Coronary artery (tissue), 2 donors: ENCODE measurements around the gene PARD6A.

Source experiments
- DNase-seq: peaks from one replicate; pipeline ENCODE4 v3.0.0-alpha.2; 2017; ENCODE audit warnings: low spot score
- H3K27ac ChIP-seq, 2 donors: fragments of 200-600 bp; sonication (generic); one replicate each; pipeline ENCODE4 v1.5.1; 2016 to 2019
- H3K4me3 ChIP-seq: fragments of 200-600 bp; sonication (generic); 2 replicates; pipeline ENCODE4 v1.5.1; 2016; ENCODE audit warnings: mild to moderate bottlenecking, moderate library complexity
- CTCF ChIP-seq: fragments of 200-600 bp; sonication (generic); IDR thresholded peaks from one replicate; pipeline ENCODE4 v1.5.1; 2019; ENCODE audit warnings: antibody characterized with exemption

The PARD6A gene

GRCh38 chr16:67648764-67649407, 11.9 kb upstream of the PARD6A start:
- TF ChIP-seq CTCF, result no peak
- no peak for DNase-seq
- Histone ChIP-seq H3K27ac (no peak overlapping the region), H3K4me3 (no peak overlapping the region)

GRCh38 chr16:67649494-67649931, 11.2 kb upstream of the PARD6A start:
- TF ChIP-seq CTCF, result no peak

GRCh38 chr16:67650023-67650422, 10.7 kb upstream of the PARD6A start:
- no peak for TF ChIP-seq CTCF
- Histone ChIP-seq H3K27ac (no peak overlapping the region), H3K4me3 (no peak overlapping the region)
- no peak for DNase-seq

More at GRCh38 chr16:67649494-67649931, 11.2 kb upstream of the PARD6A start:
- peak overlapping the region; percentile 52 for H3K4me3 ChIP-seq
- H3K27ac ChIP-seq, result no peak overlapping the region
- DNase-seq, result no peak

- Histone ChIP-seq H3K4me3 (no peak overlapping the region), H3K27ac (no peak overlapping the region)
- no peak for DNase-seq
- no peak for TF ChIP-seq CTCF
These were observed 9.7 kb upstream of the PARD6A start for GRCh38 chr16:67651039-67651438.

- Histone ChIP-seq H3K27ac (no peak overlapping the region), H3K4me3 (no peak overlapping the region)
- no peak for TF ChIP-seq CTCF
- DNase-seq, result no peak
These were observed 8.9 kb upstream of the PARD6A start for GRCh38 chr16:67651847-67652246.

GRCh38 chr16:67652578-67653127, 8.1 kb upstream of the PARD6A start:
- H3K27ac ChIP-seq, result no peak overlapping the region
- TF ChIP-seq CTCF, result no peak
- DNase-seq, result no peak
- peak overlapping the region; percentile 64 for H3K4me3 ChIP-seq

- no peak for DNase-seq
- H3K27ac ChIP-seq, result no peak overlapping the region
- no peak for TF ChIP-seq CTCF
- H3K4me3 ChIP-seq, result peak overlapping the region; percentile 64
These were observed 7.5 kb upstream of the PARD6A start for GRCh38 chr16:67653128-67653788.
